ENCODE measurements around the gene LMF2.

LMF2 gene

DNA sequence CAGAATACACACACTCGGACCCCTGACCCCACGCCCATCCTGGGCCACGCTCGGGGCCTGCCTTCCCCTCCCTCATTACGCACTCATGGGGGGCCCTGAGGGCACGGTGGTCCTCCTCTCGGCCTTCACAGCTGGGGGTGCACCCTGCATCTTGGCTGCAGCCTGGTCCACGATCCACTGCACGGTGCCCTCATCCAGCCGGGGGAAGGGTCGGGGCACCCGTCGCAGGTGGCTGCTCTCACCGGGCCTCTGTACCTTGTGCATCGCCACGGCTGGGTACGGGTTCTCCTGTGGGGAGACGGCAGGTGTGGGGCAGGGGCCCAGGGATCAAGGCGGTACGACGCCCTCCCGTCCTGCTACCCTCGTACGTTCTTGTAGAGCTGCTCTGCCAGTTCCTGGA lies 43.1 kb downstream of the LMF2 start:
- DNase-seq (ENCODE audit: low read depth): no peak

DNA sequence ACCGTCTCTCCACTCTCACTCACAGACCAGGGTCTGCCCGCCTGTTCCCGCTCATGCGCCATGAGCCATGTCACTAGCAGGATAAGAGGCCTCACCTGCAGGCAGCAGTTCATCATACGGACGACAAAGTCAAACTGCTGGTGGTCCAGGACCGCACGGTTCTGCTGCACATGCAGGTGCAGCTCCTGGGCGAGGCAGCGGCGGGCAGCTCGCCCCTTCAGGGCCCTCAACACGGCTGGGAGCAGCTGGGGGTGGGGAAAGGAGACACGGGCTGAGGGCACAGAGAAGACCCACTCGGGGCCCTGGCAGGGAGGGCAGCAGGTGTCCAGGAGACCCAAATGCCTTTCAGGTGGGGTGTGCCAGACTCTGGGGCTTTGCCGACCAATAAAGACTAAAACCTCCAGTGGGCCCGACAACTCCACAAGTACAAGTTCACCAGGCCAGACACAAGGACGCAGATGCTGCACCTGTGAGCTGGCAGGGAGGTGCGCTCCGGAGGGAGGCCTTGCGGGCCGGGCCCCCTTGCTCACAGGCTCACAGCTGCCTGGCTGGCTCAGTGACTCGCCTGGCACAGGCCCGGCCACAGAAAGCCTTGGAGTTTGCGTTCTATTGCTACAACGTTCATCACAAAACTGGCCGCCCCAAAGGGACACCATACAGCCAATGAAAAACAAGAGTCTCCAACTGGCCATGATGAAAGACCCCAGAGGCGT lies 44.2 kb downstream of the LMF2 start:
- no peak for DNase-seq (ENCODE audit: low read depth)

DNA sequence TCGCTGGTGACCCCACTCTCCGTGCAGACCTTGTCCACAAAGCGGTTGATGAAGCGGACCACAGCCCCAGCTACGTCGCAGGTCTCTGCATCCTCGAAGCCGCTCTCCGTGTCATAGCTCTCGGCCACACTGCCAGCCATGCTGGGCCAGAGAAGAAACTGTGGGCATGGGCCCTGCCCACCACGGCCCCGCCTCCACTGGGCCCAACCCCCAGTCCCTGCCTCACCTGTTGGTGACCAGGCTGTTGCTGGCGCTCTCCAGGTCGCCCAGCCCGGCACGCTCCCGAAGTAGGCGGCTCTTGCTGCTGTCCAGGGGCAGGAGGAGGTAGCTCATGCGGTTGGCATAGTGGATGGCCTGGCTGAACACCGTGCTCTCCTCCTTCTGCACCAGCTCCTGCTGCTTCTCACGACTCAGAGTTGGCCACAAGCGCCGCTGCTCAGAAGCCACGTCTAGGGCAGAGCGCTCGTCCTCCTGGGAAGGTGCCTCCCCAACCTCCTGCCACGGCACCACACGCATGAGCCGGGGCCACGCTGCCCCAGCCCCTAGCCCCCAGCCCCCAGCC lies 45.4 kb downstream of the LMF2 start:
- no peak for DNase-seq (ENCODE audit: low read depth)

DNA sequence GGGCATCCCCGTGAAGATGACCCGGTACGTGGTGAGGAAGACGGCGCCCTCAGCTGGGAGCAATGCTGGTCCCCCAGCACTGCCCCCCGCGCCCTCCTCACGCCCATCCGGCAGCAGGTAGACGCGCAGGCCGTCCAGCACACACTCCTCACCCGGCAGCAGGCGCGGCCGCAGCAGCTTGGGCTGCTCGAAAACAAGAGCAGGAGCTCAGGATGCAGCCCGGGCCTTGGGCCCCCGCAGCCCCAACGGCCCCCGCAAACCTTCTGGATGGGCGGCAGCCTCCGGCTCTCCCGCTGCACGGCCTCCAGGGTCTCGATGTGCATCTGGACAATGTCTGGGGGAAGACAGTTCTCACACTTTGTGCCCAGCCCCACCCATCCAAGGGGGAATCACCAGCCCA lies 46.0 kb downstream of the LMF2 start:
- DNase-seq (ENCODE audit: low read depth): no peak

DNA sequence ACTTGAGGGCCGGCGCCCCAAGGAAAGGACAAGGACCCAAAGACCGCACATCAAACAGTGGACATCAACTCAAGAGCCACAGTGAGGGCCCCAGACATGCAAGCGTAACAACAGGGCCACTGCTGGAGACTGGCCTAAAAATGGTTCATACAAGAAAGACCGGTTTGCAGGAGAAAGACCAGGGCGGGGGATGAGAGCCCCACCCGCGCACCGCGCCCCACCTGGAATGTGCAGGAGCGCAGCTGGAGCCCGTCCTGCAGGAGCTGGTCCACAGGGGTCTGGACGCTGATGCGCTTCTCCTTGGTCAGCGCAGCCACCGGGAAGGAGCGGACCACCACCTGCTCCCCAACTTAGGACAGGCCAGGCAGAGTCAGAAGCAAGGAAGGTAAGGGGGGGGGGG lies 46.6 kb downstream of the LMF2 start:
- no peak for DNase-seq (ENCODE audit: low read depth)

DNA sequence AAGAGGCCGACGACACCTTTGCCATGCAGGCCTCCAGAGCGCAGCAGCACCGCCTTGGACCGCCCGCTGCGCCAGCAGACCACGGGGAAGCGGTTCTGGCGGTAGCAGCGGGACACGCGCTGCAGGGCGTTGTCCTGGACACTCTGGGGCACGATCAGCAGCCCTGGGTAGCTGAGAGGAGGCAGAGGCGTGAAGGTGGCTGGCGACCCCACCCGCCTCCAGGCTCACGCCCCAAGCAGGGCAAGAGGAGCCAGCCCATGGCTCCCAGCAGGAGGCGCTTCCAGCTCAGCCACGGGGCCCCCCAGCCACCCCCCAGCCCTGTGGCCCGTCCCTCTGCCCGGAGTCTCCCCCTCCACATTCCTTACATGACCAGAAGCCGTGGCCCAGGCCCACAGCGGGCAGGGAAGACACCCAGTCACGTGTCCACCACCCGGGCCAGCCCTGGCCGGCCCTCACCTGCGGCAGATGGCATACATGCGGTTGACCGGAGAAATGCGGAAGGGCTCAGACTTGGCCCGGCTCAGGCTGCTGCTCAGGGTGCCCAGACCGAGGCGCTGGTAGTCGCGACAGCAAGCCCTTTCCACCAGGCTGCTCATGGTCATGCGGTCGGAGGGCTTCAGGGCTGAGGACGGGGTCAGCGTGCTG lies 47.9 kb downstream of the LMF2 start:
- no peak for DNase-seq (ENCODE audit: low read depth)

DNA sequence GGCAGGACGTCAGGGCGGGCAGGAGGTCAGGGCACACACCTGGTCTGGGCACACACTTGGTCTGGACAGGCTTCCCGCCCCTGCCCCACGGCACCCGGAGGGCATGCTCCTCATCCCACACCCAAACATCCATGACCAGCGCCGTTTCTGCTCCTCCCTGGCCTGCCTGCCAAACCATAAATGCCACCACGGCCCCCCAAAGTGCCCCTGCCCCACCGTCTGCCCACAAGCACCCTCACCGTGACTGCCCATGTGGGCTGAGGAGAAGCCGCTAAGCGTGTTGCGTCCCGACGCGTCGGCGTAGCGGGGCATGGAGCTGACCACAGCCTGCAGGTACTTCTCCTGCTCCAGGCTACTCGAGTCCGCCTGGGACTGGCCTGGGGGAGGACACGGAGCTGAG lies 48.5 kb downstream of the LMF2 start:
- no peak for DNase-seq (ENCODE audit: low read depth)

DNA sequence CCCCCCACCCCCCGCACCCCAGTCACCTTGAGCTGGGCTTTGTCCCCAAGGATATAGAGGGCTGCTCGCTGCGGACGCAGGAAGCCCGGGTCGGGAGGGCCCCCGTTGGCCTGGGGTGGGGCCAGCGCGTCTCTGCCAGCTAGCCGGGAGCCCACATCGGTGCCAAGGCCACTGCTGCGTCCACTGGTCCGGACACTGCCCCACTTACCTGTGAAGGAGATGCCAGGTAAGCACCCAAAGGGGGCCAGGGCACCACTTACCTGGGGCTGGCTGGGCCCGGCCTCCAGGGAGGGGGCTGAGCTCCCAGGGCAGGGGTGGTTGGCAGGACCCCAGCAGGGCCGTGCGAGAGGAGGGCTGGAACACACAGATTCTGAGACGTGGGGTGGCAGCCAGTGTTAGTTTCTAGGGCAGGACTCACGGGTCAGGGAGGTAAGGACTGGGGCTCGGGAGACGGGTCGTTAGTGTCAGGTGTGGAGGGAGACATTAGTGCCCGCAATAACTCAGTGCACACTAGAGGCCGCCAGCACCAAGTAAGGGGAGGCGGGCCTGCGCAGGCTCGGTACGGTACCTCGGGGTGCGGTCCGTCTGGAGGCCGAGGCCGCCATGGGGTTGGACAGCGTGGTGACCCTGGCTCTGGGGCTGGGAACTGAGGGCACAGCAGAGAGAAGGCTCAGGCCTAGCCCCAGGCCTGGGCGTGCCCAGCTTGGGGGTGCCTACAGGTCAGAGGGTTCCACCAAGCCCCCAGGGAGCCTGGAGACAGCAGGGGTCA lies 50.9 kb downstream of the LMF2 start:
- no peak for DNase-seq (ENCODE audit: low read depth)

DNA sequence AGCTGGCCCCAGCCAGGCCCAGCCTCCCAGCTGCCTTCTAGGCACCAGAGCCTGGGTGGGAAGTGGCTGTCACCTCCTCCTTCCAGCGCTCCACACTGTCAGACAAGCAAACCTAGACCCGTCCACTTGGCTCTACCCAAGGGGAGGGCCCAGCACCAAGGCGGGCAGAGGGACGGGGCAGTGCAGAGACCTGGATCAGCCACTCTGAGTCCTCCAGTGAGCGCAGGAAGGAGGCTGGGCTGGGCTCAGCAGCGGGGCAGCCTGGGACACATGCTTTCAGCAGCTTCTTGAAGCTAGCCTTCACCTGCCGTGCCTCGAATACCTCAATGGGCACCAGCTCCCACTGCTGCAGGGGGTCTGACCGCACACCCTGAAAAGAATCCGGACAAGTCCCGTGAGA lies 51.5 kb downstream of the LMF2 start:
- no peak for DNase-seq (ENCODE audit: low read depth)

DNA sequence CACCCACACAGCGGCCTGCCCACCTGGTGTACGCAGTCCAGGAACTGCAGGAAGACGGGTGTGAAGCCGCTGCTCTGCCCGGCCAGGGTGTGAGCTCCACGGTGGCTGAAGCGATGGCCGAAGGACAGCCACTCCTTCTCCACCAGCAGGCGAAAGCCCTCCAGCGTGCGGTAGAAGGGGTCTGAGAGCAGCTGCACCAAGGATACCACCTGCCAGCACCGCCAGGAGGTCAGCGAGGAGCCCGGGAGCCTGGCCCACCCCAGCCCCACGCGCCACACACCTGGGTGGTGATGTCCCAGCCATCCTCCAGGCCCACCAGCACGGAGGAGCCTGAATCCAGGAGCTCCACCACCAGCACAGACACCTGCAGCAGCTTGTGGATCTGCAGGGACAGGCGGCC lies 52.3 kb downstream of the LMF2 start:
- DNase-seq (ENCODE audit: low read depth): no peak

DNA sequence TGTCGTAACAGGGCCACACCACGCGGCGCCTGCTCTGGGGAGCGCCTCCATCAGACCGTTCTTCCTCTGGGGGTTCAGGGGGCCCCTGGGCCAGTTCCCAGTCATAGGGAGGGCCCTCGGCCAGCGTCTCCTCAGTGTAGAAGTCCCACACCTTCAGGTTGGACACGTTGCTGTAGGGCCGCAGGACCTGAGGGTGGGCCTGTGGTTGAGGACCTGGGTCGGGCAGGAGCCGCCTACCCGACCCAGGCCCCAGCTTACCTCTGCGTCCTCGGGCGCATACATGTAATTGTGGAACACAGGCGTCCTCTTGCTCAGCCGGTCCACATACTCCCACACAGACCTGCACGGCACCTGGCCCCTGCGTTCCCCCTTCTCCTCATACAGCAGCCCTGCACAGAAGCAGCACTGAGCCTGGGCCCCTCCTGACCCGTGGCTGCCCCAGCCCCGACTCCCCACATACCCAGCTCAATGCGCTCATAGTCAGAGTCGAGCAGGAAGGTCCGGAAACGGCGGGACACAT lies 52.9 kb downstream of the LMF2 start:
- no peak for DNase-seq (ENCODE audit: low read depth)
